ENCODE measurements around the gene TEKT3.

Gene TEKT3

DNA sequence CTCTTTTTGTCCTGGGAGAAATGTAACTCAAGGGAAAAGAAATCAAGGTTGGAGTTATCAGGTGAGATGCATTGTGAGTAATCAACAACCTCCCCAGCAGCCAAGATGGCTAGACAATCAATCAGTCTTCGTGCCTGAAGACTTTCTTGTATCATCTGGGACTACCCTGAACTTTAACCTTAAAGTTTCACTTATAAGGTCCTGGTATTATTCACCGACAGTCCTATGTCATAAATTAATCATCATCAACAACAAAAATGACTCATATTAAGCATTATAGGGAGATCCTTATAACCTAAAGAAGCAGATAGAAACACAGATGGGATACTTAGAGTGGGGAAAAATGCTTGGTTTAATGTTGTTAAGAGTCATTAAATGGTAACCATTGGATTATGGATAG, 7.7 kb upstream of the TEKT3 start:
- no peak for DNase-seq (ENCODE audit: low spot score)

DNA sequence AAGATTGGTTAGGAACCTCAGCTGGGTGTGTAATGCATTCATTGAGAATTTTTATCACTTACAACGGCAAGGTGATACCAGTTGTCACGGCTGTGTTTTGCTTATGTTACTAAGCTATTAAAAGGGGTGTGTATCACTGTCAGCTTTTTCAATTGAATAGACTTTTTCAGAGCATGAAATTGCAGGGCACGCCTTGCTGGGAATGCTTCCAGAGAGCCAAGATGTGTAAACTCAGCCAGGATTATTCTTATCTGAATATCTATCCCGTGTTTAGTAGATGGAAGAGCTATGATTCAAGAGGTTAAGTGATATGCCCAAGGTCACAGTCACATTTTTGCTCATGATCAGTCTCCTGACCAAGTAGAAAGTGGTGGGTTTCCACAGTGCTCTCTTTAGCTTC, 6.6 kb upstream of the TEKT3 start:
- no peak for DNase-seq (ENCODE audit: low spot score)

DNA sequence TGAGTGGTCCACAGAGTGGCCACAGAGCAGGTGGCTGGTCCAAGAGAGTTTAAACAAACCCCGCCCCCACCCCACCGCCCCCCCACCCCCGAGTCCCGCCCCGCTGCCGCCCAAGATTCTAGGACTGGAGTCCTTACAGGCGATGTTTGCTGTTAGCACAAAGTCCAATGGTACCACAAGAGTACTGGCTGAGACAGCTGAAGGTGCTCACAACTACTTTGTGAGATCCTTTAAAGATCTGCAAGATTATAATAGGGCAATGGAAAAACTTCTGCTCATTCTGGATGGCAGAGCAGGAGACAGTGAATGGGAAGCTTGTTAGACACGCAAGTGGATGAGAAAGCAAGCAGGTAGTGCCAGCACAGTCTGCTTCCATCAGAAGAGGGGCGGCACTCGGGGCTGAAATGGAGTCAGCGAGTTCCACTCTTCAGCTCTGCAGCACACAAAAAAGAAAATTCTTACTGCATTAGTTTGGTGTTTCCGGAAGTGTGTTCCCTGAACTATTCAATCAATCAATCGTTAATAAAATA, 4.7 kb upstream of the TEKT3 start:
- no peak for DNase-seq (ENCODE audit: low spot score)

DNA sequence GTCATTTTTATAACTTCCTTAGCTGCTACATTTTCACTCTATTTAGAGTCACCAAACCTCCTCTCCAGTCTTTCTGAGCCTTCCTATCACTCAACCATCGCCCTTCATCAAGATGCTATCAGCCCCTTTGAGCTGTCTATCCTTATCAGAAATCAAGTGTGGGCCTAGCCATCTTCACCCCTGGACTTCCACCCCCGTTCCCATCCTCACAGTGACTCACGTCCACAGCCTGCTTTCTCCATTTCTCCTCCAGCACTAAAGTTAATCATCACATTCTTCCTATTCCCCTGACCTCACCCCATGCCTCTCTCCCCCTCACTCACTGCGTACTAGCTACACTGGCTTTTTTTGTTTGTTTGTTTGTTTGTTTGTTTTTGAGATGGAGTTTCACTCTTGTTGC, 2.4 kb upstream of the TEKT3 start:
- DNase-seq (ENCODE audit: low spot score): no peak

DNA sequence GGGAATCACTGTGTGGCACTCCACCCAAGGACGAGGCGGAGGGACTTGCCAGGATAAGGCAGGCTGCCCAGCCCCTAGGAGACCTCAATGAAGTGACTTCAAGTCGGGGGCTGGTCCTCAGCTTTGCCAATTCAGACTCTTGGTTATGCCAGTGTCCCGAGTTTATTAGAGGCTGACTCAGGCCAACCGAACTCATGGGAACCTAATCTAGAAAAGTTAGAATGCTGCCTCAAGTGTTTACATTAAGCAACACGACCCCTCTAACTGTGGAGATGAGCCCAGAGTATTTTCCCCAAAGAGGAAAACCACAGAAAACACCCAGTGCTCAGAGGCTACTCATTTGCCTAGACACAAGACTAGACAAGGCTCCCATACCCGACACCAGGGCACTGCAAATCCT, 1.1 kb upstream of the TEKT3 start:
- DNase-seq (ENCODE audit: low spot score): no peak

DNA sequence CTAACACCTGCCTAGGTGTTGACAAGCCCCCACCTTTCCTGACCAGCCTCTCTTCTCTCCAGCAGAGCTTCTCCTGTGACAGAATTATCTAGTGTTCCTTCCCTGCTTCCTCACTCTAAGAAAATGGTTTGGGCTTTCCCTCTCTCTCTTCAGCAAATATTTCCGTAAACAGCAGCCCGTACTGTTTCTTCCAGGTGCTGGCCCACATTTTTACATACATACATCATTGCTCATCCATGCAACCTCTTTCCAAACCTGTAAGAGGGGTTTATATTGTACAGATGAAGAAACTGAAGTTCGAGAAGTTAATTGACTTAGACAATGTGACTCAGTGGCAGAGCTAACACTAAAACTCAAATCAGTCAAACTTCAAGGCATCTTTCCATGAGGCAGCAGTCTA, 569 bp upstream of the TEKT3 start:
- no peak for DNase-seq (ENCODE audit: low spot score)

DNA sequence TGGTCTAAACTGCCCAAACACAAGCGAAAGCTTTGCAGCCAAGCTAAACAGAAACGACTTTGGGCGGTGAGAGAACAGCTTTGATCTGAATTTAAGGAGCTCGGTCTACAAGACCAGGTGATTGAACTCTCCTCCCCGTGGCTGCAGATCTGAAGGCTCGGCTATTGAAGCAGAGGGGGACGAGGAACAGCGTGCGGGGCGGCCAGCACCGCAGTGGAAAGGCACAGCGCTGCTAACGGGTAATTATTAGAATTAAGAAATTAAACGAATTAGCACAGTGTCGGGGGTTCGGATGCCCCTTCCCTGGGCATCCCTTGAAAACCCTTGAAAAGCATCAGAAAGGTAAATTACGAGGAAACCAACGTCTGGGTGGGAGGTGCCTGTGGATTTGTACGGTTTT, 431 bp downstream of the TEKT3 start:
- DNase-seq (ENCODE audit: low spot score): no peak

DNA sequence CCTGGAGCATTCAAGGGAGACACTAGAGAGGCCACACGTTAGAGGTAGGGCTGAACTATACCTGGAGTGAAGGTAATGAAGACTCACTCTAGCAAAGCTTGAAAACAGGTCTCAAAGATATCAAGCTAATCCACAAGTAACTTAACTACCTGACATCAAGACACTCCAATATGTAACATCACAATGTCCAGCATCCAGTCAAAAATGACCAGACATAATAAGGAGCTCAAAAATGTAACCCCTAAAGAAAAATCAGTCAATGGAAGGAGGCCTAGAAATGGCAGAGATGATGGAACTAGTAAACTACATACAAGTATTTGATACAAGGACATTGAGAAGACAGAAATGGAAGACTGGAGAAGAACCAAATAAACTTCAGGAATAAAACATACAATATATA, 6.0 kb downstream of the TEKT3 start:
- no peak for DNase-seq (ENCODE audit: low spot score)

DNA sequence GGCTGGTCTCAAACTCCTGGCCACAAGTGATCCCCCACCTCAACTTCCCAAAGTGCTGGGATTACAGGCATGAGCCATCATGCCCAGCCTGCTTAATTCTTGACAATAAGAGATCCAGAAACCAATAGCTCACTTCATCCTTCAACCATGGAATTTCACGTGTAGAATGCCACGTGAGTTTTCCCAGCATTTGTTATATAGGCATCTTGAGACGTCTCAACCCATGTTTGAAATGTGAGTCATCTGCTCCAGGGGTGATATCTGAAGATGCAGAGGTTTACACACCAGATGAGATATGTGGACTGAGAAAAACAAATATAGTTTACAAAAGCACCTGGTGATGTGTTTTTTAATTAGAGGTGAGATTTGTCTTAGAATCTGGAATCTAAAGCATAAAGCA, 7.1 kb downstream of the TEKT3 start:
- DNase-seq (ENCODE audit: low spot score): no peak

DNA sequence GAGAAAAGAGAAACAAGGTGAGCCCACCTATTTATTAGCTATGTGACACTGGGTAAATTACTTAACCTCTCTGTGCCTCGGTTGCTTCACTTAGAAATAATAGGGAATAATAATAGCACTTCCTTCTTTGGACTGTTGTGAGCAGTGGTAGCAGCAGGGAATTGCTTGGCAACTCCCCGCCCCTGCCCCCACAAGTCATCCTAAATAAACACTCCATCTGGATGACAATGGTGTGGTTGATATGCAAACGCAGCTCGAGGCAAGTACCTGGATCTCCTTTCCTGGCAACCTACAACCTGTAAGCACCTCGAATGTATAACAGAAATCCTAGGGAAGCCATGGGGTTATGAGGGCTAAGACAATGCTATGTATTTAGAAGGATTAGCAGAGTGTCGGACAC, 9.1 kb downstream of the TEKT3 start:
- DNase-seq (ENCODE audit: low spot score): no peak

DNA sequence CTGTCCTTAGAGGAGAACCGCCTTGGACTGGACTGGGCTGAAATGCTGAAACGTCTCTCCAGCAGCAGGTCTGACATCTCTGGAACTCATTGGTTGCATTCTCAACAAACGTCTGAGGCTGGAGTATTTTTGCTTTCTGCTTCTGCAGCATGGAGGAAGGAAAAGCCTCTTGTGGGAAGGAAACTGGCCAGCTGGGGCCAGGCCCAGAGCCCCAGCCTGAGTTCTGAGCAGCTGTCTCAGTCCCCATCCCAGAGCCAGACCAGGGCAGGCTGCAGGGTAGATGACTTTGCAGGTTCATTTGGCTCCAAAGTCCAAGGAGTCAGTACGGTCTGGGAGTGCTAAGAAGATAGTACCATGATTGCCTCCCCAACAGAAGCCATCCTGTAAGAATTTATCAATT, 18.3 kb downstream of the TEKT3 start:
- DNase-seq (ENCODE audit: low spot score): no peak

DNA sequence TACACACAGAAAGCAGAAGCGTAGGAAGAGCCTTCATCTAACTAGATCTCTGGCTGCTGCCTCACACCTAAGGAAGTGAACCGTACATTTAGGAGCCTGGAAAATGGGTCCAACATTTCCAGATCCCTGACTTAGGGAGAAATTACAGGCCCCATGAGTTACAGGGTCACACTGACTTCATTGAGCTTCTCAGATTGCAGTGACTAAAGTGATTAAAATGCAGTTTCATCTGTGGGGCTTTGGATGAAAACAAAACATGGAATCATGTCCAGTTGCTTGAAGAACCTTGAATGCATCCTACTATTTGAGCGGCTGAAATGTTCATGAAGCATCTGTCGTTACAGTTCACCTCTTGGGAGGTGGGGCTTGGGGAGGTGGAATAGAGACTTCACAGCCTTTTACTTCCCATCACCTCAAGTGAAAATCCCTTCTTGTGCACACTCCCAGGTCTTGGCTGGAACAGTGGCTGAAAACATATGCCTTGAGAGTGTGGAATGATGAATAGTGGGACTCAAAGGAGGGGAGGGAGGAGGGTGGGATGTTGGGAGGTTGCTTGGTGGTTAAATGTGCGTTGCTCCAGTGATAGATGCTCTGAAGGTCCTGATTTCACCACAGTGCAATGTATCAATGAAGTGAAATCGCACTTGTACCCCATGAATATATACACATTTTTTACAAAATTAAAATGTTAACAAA, 19.7 kb downstream of the TEKT3 start:
- no peak for DNase-seq (ENCODE audit: low spot score)

DNA sequence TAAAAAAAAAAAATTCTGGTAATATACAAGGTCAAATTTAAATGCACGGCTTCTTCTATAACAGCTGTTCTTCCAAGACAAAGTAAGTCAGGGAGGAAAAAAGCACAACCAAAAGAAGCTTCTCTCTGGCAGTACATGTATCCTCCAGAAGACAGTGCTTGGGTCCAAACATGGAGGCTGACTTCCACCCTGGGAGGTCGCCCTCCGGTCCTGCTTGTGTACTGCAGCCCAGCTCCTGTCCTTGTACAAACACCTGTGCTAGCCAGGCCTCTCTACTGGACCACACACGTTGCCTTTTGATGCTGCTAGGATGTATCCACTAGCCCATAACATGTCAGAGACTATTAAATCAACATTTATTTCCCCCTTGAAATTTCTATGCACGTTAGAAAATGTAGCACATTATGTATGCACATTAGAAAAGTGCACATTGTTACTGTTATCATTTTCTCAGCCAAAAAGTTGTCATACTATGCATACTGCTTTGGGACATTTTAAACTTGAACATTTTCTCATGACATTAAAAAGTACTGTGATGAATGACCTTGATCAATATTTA, 21.9 kb downstream of the TEKT3 start:
- no peak for DNase-seq (ENCODE audit: low spot score)

DNA sequence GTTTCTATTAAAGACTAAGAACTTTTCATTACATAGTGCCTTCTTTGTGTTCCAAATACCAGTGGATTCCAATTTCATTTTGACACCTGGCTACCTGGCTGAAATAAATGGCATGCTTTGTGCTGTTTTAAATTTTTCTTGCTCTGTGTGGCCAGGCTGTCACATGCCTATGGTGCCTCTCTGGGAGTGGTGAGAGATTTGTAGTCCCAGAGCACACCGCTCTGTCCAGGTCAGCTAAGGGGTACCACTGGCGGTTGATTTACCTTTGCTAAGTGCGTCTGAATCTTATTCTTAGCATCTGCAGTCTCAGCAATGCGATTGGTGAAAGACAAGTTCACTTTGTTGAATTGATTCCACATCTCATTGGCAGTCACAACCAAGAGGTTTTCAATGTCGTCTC, 29.4 kb downstream of the TEKT3 start:
- no peak for DNase-seq (ENCODE audit: low spot score)

DNA sequence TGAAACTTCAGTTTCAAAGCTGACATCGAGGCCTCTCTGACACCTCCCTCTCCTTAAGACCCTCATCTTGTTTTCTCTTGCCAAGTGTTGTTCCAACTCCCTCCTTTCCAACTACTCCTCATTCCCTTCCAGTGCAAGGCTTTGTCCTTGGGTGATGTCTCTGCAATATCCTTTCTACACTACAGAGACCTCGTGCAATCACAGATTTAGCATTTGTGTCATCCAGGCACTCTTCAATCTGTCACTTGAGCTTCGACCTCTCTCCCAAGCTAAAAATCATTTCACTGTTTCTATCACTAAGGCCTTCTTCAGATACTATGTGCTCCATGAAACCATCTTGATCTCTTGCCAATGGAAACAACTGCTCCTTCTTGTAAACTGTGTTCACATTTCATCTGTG, 31.6 kb downstream of the TEKT3 start:
- no peak for DNase-seq (ENCODE audit: low spot score)

DNA sequence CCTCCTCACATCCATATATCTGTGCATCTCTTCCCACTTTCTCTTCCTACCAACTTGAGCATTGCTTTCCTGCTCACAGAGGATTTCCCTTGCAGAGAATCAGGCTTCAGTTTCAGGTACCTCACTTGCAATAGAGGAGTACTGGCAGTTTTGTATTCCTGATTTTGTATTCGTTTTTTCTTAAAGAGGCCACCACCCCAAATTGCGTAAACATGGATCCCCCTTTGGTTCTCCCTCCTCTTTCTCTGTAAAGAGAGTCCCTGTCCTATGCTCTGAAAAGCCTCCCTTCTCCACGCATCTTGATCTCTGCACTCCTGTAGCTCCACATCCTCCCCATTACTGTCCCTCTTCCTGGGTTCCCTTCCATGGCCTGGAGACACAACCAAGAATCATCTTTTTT, 32.2 kb downstream of the TEKT3 start:
- DNase-seq (ENCODE audit: low spot score): no peak

DNA sequence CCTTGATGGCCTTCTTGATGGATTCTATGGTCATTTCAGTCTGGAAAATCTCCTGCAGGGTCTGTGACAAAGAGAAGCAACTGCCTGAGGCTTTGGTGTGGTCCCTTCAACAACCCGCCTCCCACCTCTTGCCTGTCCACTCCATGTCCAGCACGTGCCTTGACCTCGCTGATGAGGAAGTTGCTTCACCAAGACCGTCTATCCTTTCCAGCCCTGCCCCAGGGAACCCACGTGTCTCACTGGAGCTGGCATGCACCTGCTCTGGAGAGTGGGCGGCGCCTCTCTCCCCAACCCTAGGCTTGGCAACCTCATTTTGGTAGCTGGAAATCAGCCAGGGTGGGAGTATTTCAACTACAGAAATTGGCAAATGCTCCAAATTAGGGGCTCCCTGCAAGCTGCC, 32.6 kb downstream of the TEKT3 start:
- no peak for DNase-seq (ENCODE audit: low spot score)

DNA sequence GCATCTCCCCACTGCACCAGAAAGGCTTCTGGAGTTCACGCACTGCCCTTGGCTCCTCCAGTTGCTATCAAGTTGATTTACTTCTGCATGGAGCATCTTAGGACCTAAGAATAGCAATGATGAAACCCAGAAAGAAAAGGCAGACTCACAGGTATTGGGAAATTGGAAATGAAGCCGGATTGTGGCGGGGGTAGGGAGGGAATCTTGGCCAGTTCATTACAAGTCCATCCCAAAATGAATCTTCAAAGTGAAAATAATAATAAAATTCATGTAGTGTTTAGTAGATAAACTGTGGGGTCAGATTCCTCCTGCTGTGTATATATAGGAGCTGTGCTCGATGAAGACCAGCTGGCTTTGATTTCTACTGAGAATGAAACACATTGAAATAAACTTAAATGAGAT, 33.7 kb downstream of the TEKT3 start:
- no peak for DNase-seq (ENCODE audit: low spot score)

DNA sequence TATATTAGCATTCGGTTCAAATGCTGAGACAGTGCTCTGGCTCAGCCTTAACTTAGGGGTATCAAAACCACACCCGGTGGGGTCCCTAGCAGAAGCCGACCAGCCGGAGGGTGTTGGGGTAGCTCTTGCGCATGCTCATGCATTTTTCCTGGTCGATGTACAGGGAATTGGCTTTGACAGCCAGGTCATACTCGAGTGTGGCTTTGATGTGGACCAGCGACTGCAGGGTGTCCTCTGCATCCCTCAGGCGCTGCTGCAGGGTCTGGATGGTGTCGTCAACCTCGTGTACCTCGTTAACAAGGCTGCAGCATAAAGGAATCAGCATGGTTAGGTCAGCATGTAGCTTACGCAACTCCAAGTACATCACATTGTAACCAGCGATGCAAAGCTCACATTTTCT, 37.5 kb downstream of the TEKT3 start:
- no peak for DNase-seq (ENCODE audit: low spot score)

DNA sequence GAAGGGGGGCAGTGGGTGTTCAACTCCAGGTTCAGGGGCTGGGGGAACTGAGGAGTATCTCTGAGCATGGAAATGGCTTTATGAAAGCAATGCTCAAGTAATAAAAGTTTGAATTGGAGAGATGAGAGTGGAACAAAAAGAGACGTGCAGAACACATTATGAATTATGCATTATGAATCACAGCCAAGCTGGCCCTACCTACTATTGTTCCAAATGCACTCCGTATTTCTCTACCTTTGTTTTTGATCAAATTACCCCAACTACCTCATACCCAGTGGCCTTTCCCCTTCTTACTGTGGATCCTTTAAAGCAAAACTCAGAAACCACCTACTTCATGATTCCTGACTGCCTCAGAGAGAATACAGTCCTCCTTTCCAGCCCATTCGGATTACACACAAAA, 38.1 kb downstream of the TEKT3 start:
- DNase-seq (ENCODE audit: low spot score): no peak

DNA sequence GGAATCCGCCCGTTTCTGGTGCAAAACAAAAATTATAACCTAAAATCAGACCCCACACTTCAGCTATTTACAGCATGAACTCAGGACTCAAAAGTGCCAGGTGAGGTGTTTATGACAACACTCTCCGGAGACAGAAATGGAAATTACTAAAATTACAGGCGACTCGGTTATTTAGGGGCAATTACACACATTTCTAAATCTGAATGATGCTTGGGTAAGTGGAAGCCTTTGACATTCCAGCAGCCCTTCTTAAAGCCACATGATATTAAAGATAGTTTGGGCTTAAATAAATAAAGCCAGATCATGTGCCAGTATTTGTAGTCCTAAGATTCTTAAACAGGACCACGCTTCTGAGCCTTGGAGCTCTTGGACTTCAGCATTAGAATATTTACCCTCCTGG, 39.6 kb downstream of the TEKT3 start:
- DNase-seq (ENCODE audit: low spot score): no peak

DNA sequence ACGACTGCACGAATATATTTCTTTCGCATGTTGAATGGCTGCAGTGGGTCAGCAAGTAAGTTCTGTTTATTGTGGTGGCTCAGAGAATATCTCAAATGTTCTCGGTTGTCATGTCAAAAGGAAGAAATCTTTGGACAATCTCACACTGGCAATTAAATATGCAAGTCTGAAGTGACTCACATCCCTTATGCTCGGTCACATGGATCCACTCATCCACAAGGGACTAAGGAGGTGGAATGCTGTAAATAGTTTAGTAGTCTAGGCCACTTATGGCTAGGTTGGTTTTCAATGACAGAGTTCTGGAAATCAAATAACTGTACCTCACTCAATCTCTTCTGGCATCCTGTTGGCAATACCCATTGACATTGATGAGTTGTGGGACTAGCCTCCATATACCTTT, 43.2 kb downstream of the TEKT3 start:
- no peak for DNase-seq (ENCODE audit: low spot score)

DNA sequence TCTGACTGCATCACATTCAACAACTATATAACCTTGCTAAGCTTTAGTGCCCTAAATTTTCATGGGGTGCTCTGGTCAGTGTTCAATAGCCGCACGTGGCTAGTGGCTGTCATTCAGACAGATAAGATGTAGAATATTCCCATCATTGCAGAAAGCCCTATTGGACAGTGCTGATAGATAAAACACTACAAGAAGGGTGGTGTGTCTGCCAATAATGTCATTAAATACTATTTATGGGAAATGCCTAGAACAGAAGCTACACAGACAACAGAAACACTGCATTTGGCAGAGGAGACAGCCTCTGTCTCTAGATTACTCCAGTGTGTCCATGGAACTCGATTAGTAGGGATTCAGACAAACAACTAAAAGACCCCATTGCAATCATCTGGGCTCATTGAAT, 47.8 kb downstream of the TEKT3 start:
- DNase-seq (ENCODE audit: low spot score): no peak

DNA sequence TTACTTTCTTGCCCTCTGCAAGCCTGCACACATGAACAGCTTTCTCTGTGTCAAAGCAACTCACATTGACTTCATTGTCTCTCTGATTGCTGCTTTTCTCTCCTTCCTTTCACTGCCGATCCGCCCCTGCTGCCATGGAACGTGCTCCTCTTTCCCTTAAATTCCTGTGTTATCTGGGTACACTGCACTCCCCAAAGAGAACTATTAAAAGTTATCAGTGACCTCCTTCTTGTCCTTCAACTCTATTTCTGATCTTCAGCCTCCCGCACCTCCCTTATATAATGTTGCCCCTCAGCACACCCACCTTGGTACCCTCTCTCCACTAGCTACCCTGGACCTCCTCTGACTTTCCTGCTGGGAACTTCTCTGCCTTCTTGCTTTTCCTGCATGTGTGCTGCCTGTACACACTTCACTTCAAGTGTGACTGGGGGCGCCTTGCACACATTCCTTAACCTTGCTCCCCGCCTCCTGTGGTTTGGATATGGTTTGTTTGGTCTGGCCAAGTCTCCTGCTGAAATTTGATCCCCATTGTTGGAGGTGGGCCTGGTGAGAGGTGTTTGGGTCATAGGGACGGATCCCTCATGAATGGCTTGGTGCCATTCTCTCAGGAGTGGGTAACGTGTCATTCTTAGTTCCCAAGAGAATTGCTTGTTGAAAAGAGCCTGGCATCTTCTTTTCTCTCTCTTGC, 49.6 kb downstream of the TEKT3 start:
- no peak for DNase-seq (ENCODE audit: low spot score)

Data from activated CD4-positive, alpha-beta T cell treated with anti-CD3 and anti-CD28 coated beads, Interleukin-2, Interleukin-4, amounts not matched to agents 100 ng/mL and 50 ng/mL, durations not matched to agents 16 hours and 8 hours (primary cell).